ENCODE data around the gene ATP11C.

The ATP11C gene

GRCh38 chrX:139762400-139763183, 170.3 kb downstream of the ATP11C start:
- no peaks in the 10 kb centered on the region for H3K9me3 Mint-ChIP-seq
- peaks cover 12% of the 10 kb centered on the region for H3K36me3 Mint-ChIP-seq
- no peak overlapping the region for H3K4me3 Mint-ChIP-seq
- no peak overlapping the region for H3K27ac Mint-ChIP-seq
- no peaks in the 10 kb centered on the region for H3K27me3 Mint-ChIP-seq
- H3K4me1 Mint-ChIP-seq, result no peaks in the 10 kb centered on the region

DNA sequence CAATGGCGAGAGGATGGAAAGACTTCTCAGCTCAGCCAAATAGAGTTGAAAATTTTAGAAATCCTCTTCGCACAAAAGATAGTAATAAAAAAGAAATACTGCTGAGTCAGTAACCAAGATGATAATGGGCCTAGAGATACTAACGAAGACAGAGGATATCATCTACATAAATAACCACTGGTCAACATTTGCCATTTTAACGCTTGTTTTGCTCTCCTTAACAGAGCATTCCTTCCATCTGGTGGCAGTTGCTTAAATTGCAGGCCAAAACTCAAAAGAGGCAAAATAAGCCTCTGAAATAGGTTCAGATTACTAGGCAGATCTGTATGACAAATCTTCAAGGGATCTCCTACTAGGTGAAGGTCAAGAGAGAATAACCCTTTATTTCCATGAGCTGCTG, 173.2 kb downstream of the ATP11C start:
- H3K4me3 Mint-ChIP-seq, result no peak overlapping the region
- H3K4me1 Mint-ChIP-seq, result no peaks in the 10 kb centered on the region
- no peaks in the 10 kb centered on the region for H3K27me3 Mint-ChIP-seq
- H3K36me3 Mint-ChIP-seq, result peaks cover 29% of the 10 kb centered on the region
- no peaks in the 10 kb centered on the region for H3K9me3 Mint-ChIP-seq
- H3K27ac Mint-ChIP-seq, result no peak overlapping the region

GRCh38 chrX:139758809-139759208, 174.0 kb downstream of the ATP11C start:
- Mint-ChIP-seq H3K4me1 (no peaks in the 10 kb centered on the region), H3K27ac (no peak overlapping the region), H3K36me3 (peaks cover 35% of the 10 kb centered on the region), H3K4me3 (no peak overlapping the region), H3K27me3 (no peaks in the 10 kb centered on the region), H3K9me3 (no peaks in the 10 kb centered on the region)

GRCh38 chrX:139758250-139758649, 174.6 kb downstream of the ATP11C start:
- no peak overlapping the region for H3K4me3 Mint-ChIP-seq
- H3K27me3 Mint-ChIP-seq, result no peaks in the 10 kb centered on the region
- no peaks in the 10 kb centered on the region for H3K9me3 Mint-ChIP-seq
- peaks cover 38% of the 10 kb centered on the region for H3K36me3 Mint-ChIP-seq
- H3K27ac Mint-ChIP-seq, result no peak overlapping the region
- no peaks in the 10 kb centered on the region for H3K4me1 Mint-ChIP-seq

- Mint-ChIP-seq H3K27me3 (no peaks in the 10 kb centered on the region), H3K27ac (no peak overlapping the region), H3K4me3 (no peak overlapping the region), H3K36me3 (peaks cover 41% of the 10 kb centered on the region), H3K4me1 (no peaks in the 10 kb centered on the region), H3K9me3 (no peaks in the 10 kb centered on the region)
Observed at GRCh38 chrX:139751053-139751452, 181.8 kb downstream of the ATP11C start.

DNA sequence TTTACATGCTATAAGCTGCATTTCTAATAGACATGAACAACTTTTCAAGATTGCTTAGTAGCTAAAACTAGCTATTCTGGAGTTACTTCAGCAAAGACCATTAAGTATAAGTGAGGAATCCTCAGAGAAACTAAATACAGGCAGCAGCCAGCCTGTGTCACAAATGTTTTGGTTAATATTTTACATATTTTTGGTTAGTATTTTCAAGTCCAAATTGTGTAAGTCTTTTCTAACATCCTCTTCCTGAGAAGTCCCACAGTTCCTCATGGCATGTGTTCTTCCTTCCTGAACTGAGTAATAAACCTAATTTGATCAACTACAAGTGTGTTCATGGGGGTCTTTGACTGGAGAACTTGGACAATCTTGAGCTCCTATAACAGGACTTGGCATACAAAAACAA, 182.5 kb downstream of the ATP11C start:
- H3K36me3 Mint-ChIP-seq, result peaks cover 36% of the 10 kb centered on the region
- no peak overlapping the region for H3K4me3 Mint-ChIP-seq
- H3K9me3 Mint-ChIP-seq, result no peaks in the 10 kb centered on the region
- H3K27ac Mint-ChIP-seq, result no peak overlapping the region
- no peaks in the 10 kb centered on the region for H3K4me1 Mint-ChIP-seq
- no peaks in the 10 kb centered on the region for H3K27me3 Mint-ChIP-seq

DNA sequence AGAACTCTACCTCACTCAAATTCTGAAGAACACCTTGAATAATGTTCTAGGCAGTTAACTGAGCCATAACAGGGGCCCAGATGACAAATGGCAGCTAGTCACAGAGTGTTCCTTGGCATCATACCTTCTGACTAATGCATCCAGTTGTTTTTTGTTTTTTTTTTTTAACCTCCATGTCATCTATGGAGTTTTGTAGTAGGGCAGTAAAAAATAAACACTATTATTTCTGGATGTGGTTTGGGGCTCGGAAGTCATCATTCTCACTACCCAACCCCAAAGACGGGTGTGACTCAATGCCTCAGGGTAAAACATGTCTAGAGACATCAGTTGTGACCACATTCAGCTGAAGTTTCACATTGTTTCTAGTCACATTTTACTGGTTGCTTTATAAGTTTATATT, 193.7 kb downstream of the ATP11C start:
- no peaks in the 10 kb centered on the region for H3K9me3 Mint-ChIP-seq
- peaks cover 7% of the 10 kb centered on the region for H3K4me1 Mint-ChIP-seq
- H3K36me3 Mint-ChIP-seq, result peaks cover 18% of the 10 kb centered on the region
- H3K27me3 Mint-ChIP-seq, result no peaks in the 10 kb centered on the region
- no peak overlapping the region for H3K27ac Mint-ChIP-seq
- H3K4me3 Mint-ChIP-seq, result no peak overlapping the region

- no peaks in the 10 kb centered on the region for H3K9me3 Mint-ChIP-seq
- H3K27ac Mint-ChIP-seq, result no peak overlapping the region
- H3K36me3 Mint-ChIP-seq, result peaks cover 19% of the 10 kb centered on the region
- H3K4me1 Mint-ChIP-seq, result peaks cover 7% of the 10 kb centered on the region
- no peak overlapping the region for H3K4me3 Mint-ChIP-seq
- H3K27me3 Mint-ChIP-seq, result no peaks in the 10 kb centered on the region
Observed at GRCh38 chrX:139738581-139738980, 194.3 kb downstream of the ATP11C start.

DNA sequence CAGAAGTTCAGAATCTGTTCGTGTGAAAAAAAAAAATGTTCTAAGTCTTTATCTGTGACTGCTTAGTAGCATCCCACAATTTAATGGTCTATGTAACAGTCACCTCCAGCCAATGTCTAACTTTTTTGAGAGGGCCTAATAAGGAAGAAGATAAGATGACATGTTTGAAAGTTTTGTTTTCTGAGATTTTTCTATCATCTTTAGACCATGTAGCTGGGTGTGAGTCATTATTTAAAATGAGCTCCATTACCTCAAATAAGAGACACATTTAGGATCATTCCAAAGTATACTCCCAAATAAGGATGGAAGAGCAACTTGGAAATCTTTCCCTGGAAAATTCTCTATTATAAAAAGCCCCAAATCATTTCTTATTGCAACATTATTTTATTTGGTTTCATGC, 196.7 kb downstream of the ATP11C start:
- Mint-ChIP-seq H3K4me3 (no peak overlapping the region), H3K36me3 (peaks cover 20% of the 10 kb centered on the region), H3K9me3 (no peaks in the 10 kb centered on the region), H3K4me1 (peaks cover 7% of the 10 kb centered on the region), H3K27me3 (no peaks in the 10 kb centered on the region), H3K27ac (no peak overlapping the region)

DNA sequence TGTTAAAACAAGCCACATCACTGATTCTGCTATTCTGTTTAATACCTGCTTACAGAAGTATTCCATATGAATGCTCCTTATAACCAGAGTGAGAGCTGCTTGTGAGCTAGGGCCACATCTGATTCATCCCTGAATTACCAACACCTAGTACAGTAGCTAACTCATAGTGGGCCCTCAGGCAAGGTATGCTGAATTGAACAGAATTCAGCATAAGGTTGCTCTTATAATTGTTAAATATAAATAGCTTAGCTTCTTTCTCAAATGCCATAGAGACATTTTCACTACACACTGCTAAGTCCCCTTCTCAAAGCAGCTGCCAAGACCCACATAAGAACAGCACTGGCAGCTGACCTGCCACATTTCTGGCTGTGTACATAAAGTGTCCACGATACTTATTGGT, 197.9 kb downstream of the ATP11C start:
- no peak overlapping the region for H3K4me3 Mint-ChIP-seq
- peaks cover 3% of the 10 kb centered on the region for H3K4me1 Mint-ChIP-seq
- H3K9me3 Mint-ChIP-seq, result no peaks in the 10 kb centered on the region
- peaks cover 15% of the 10 kb centered on the region for H3K36me3 Mint-ChIP-seq
- H3K27ac Mint-ChIP-seq, result no peak overlapping the region
- no peaks in the 10 kb centered on the region for H3K27me3 Mint-ChIP-seq

DNA sequence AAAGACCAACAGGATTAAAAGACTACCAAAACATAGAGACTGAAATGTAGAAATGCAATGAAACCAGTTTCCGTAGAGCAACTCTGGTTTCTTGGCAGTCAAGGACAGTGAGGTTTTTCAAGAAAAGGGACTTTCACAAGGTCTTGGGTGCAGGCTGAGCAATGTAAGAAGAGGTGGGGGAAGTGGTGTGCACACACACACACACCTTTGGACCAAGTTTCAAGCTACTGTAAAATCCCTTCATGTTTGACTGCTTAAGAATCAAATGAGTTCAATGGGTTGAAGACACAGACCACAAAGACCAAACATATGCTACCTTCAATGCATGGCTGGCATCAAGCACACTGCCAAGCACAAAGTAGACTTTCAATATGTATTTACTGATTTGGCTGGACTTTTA, 207.1 kb downstream of the ATP11C start:
- Mint-ChIP-seq H3K9me3 (no peaks in the 10 kb centered on the region), H3K27ac (no peak overlapping the region), H3K27me3 (no peaks in the 10 kb centered on the region), H3K4me1 (no peaks in the 10 kb centered on the region), H3K36me3 (peaks cover 4% of the 10 kb centered on the region), H3K4me3 (no peak overlapping the region)

DNA sequence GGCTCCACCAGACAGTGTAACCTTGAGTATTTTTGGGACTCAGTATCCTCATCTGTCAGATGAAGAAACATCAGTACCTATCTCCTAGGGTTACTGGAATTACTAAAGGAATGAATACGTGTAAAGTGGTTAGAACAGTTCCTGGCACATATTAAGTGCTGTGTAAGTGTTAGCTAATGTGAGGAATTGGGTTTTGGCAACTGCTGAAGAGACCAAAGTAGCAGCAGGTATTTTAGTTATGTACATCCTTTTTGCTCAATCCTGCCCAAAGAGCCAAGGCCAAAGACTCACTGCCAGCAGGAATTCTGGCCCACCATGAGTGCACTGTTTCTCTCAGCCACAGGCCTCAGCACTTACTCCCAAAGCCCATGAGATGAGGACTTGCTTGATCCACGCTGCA, 208.2 kb downstream of the ATP11C start:
- no peak overlapping the region for H3K27ac Mint-ChIP-seq
- H3K4me3 Mint-ChIP-seq, result no peak overlapping the region
- H3K36me3 Mint-ChIP-seq, result peaks cover 4% of the 10 kb centered on the region
- H3K27me3 Mint-ChIP-seq, result no peaks in the 10 kb centered on the region
- no peaks in the 10 kb centered on the region for H3K9me3 Mint-ChIP-seq
- no peaks in the 10 kb centered on the region for H3K4me1 Mint-ChIP-seq

GRCh38 chrX:139720979-139721378, 211.9 kb downstream of the ATP11C start:
- Mint-ChIP-seq H3K4me3 (no peak overlapping the region), H3K27me3 (no peaks in the 10 kb centered on the region), H3K9me3 (no peaks in the 10 kb centered on the region), H3K36me3 (peaks cover 6% of the 10 kb centered on the region), H3K27ac (no peak overlapping the region), H3K4me1 (no peaks in the 10 kb centered on the region)

GRCh38 chrX:139720136-139720535, 212.7 kb downstream of the ATP11C start:
- H3K36me3 Mint-ChIP-seq, result peaks cover 6% of the 10 kb centered on the region
- no peak overlapping the region for H3K4me3 Mint-ChIP-seq
- no peaks in the 10 kb centered on the region for H3K9me3 Mint-ChIP-seq
- no peaks in the 10 kb centered on the region for H3K27me3 Mint-ChIP-seq
- no peaks in the 10 kb centered on the region for H3K4me1 Mint-ChIP-seq
- H3K27ac Mint-ChIP-seq, result no peak overlapping the region

- H3K4me3 Mint-ChIP-seq, result no peak within 1 kb of the TSS
- no peaks in the 10 kb centered on the region for H3K36me3 Mint-ChIP-seq
- no peak within 1 kb of the TSS for H3K27ac Mint-ChIP-seq
- no peaks in the 10 kb centered on the region for H3K9me3 Mint-ChIP-seq
- no peaks in the 10 kb centered on the region for H3K4me1 Mint-ChIP-seq
- no peaks in the 10 kb centered on the region for H3K27me3 Mint-ChIP-seq
Observed at GRCh38 chrX:139708067-139708466, 224.8 kb downstream of the ATP11C start, which contains the start of gene MCF2. MCF2 (minus strand) TSS chrX:139708167; CDS start chrX:139651744, 56,423 bp downstream.

GRCh38 chrX:139702658-139703057, 230.2 kb downstream of the ATP11C start:
- no peaks in the 10 kb centered on the region for H3K4me1 Mint-ChIP-seq
- no peaks in the 10 kb centered on the region for H3K36me3 Mint-ChIP-seq

DNA sequence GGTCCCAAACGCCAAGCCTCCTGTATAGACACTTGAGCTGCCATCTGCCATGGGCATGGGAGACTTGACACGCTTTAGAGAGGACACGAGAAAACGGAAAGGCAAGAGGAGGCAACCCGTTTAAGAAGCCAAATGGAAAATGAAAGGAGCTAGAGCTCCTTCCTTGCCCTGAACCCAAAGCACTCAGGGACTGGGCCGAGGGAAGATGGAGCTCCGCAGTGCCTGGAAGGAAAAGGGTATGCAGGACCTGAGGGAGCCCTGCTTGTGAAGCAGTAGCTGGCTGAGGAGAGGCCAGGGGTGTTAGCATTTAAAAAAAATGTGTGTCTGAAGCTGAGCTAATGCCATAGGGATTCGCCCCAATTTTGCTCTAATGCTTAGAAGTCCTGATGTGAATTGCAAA, 239.9 kb downstream of the ATP11C start:
- Mint-ChIP-seq H3K4me1 (peaks cover 3% of the 10 kb centered on the region), H3K27ac (no peak overlapping the region), H3K4me3 (no peak overlapping the region), H3K36me3 (peaks cover 1% of the 10 kb centered on the region), H3K27me3 (peaks cover 3% of the 10 kb centered on the region), H3K9me3 (no peaks in the 10 kb centered on the region)

More at GRCh38 chrX:139702658-139703057, 230.2 kb downstream of the ATP11C start:
- H3K27ac Mint-ChIP-seq, result no peak overlapping the region
- no peak overlapping the region for H3K4me3 Mint-ChIP-seq
- H3K9me3 Mint-ChIP-seq, result no peaks in the 10 kb centered on the region
- no peaks in the 10 kb centered on the region for H3K27me3 Mint-ChIP-seq

Measured in activated naive CD4-positive, alpha-beta T cell treated with anti-CD3 and anti-CD28 coated beads, Interleukin-2, amount 50 U/mL, for 24 hours (primary cell).